ENCODE data around the gene CHST8. TPM values are rescaled to one million over a fixed set of nuclear protein-coding genes. Genes with fewer than 3 reads are reported as not detected.

CHST8 gene
- total RNA-seq, 1 donor from 2014 or later = not detected

DNA sequence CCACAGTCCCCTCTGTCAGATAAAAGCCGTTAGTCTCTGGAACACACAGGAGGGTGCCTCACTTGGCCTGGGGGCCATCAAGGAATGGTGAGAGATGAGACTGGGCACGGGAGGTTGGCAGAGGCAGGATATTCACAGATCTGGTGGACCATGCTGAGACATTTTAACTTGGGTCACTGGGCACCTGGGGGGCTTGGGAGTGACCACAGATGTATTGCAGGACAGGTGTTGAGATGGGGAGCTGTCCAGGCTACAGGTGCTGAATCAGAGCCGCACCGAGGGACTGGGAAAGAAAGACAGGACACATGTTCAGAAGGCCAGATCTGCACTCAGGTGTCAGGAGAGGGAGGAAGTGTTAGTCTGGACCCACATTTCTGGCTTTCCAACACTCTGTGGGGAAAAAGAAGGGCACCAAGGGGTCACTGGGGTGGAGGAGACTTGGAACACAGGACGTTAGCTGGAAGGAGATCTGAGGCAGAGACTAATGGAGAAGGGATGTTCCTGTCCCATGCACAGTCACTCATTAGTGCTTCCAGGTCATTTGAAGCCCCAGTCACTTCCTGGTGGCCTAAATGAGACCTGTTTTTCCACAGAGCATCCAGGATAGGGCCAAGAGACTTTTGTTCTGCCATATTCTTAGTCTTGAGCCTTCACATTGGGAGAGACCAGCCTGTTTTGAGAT, 56.1 kb downstream of the CHST8 start:
- no peak for FAIRE-seq
- no peaks in the 10 kb centered on the region for H3K9me3 Mint-ChIP-seq (ENCODE audit: unreplicated experiment)

GRCh38 chr19:33678796-33679585, 57.2 kb downstream of the CHST8 start:
- Histone ChIP-seq H3K9me3 (ENCODE audit: insufficient read depth, low read depth, low read length) (no peaks in the 10 kb centered on the region), H3K27ac (ENCODE audit: low read depth, low read length) (no peak overlapping the region), H3K27me3 (ENCODE audit: insufficient read depth, low read length) (no peaks in the 10 kb centered on the region), H3K4me2 (ENCODE audit: low read length) (no peak overlapping the region), H3K79me2 (ENCODE audit: insufficient read depth, low read length) (no peaks in the 10 kb centered on the region), H3K9ac (ENCODE audit: low read length) (no peak overlapping the region), H2AFZ (ENCODE audit: low read depth, low read length) (no peak overlapping the region), H3K4me1 (ENCODE audit: insufficient read depth, low read length) (no peaks in the 10 kb centered on the region), H4K20me1 (ENCODE audit: insufficient read depth, low read length) (no peaks in the 10 kb centered on the region), H3K4me3 (ENCODE audit: insufficient read depth, low read depth, low read length) (no peak overlapping the region), H3K36me3 (ENCODE audit: insufficient read depth, low read length) (no peaks in the 10 kb centered on the region)
- DNase-seq (ENCODE audit: low read depth) = no peak
- Mint-ChIP-seq H3K27ac (ENCODE audit: unreplicated experiment) (no peak overlapping the region), H3K4me1 (ENCODE audit: low read depth, unreplicated experiment) (no peaks in the 10 kb centered on the region), H3K36me3 (ENCODE audit: low read depth, unreplicated experiment) (no peaks in the 10 kb centered on the region), H3K4me3 (ENCODE audit: unreplicated experiment) (no peak overlapping the region), H3K27me3 (ENCODE audit: low read depth, unreplicated experiment) (peaks cover 70% of the 10 kb centered on the region), H3K9me3 (ENCODE audit: unreplicated experiment) (no peaks in the 10 kb centered on the region)
- TF ChIP-seq EZH2 (IDR thresholded peaks at IDR 0.05; ENCODE audit: insufficient read depth, low read length) = no peak
- TF ChIP-seq, protein P1, sequence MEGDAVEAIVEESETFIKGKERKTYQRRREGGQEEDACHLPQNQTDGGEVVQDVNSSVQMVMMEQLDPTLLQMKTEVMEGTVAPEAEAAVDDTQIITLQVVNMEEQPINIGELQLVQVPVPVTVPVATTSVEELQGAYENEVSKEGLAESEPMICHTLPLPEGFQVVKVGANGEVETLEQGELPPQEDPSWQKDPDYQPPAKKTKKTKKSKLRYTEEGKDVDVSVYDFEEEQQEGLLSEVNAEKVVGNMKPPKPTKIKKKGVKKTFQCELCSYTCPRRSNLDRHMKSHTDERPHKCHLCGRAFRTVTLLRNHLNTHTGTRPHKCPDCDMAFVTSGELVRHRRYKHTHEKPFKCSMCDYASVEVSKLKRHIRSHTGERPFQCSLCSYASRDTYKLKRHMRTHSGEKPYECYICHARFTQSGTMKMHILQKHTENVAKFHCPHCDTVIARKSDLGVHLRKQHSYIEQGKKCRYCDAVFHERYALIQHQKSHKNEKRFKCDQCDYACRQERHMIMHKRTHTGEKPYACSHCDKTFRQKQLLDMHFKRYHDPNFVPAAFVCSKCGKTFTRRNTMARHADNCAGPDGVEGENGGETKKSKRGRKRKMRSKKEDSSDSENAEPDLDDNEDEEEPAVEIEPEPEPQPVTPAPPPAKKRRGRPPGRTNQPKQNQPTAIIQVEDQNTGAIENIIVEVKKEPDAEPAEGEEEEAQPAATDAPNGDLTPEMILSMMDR (IDR thresholded peaks at IDR 0.05; ENCODE audit: insufficient read depth, low read depth, low read length) = no peak
- no peak for FAIRE-seq

More for the DNA sequence above, 56.1 kb downstream of the CHST8 start:
- DNase-seq (ENCODE audit: low read depth) = no peak
- Mint-ChIP-seq H3K27me3 (ENCODE audit: low read depth, unreplicated experiment) (peaks cover 68% of the 10 kb centered on the region), H3K4me3 (ENCODE audit: unreplicated experiment) (no peak overlapping the region), H3K4me1 (ENCODE audit: low read depth, unreplicated experiment) (peaks cover 1% of the 10 kb centered on the region), H3K36me3 (ENCODE audit: low read depth, unreplicated experiment) (no peaks in the 10 kb centered on the region), H3K27ac (ENCODE audit: unreplicated experiment) (no peak overlapping the region)
- no peaks in the 10 kb centered on the region for H3K79me2 ChIP-seq (ENCODE audit: insufficient read depth, low read length)
- H3K36me3 ChIP-seq (ENCODE audit: insufficient read depth, low read length) = no peaks in the 10 kb centered on the region
- H3K9me3 ChIP-seq (ENCODE audit: insufficient read depth, low read depth, low read length) = no peaks in the 10 kb centered on the region
- H2AFZ ChIP-seq (ENCODE audit: low read depth, low read length) = no peak overlapping the region
- no peaks in the 10 kb centered on the region for H4K20me1 ChIP-seq (ENCODE audit: insufficient read depth, low read length)
- no peak for TF ChIP-seq EZH2 (IDR thresholded peaks at IDR 0.05; ENCODE audit: insufficient read depth, low read length)
- TF ChIP-seq, protein P1 (IDR thresholded peaks at IDR 0.05; ENCODE audit: insufficient read depth, low read depth, low read length) = no peak
- no peaks in the 10 kb centered on the region for H3K27me3 ChIP-seq (ENCODE audit: insufficient read depth, low read length)
- H3K4me2 ChIP-seq (ENCODE audit: low read length) = no peak overlapping the region
- H3K4me1 ChIP-seq (ENCODE audit: insufficient read depth, low read length) = no peaks in the 10 kb centered on the region
- no peak overlapping the region for H3K4me3 ChIP-seq (ENCODE audit: insufficient read depth, low read depth, low read length)
- no peak overlapping the region for H3K27ac ChIP-seq (ENCODE audit: low read depth, low read length)
- no peak overlapping the region for H3K9ac ChIP-seq (ENCODE audit: low read length)
